ENCODE results near the gene FEN1.
A peak's percentile ranks its signal among the peaks of the same experiment; 100 is the strongest.

Gene FEN1

DNA sequence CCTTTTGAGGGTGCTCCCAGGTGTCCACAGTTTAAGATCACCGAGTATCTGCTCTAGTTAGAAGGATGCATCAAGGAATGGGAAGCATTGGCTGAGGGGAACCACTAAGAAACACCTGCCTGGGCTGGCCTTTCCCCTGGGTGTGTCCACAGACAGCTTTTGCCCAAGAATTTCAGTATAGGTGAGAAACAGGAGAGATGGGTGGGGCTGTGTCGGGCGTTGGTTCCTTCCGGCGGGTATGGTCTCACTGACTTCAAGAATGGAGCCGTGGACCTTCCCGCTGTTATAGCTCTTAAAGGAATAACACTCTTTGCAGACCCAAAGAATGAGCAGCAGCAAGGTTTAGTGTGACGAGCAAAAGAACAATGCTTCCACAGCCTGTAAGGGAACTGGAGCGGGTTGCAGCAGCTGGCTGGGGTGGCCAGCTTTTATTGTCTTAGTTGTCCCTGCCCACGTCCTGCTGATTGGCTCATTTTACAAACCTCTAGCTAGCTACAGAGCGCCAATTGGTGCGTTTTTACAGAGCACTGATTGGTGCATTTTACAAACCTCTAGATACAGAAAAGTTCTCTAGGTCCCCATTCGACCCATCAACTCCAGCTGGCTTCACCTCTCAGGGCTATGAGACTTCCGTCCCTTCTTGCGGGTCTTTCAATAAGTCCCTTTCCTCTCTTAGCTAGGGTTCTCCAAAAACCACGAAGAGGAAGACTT, 21.7 kb downstream of the FEN1 start:
- peaks cover 65% of the 10 kb centered on the region for H3K36me3 ChIP-seq
- TF ChIP-seq, protein P1, sequence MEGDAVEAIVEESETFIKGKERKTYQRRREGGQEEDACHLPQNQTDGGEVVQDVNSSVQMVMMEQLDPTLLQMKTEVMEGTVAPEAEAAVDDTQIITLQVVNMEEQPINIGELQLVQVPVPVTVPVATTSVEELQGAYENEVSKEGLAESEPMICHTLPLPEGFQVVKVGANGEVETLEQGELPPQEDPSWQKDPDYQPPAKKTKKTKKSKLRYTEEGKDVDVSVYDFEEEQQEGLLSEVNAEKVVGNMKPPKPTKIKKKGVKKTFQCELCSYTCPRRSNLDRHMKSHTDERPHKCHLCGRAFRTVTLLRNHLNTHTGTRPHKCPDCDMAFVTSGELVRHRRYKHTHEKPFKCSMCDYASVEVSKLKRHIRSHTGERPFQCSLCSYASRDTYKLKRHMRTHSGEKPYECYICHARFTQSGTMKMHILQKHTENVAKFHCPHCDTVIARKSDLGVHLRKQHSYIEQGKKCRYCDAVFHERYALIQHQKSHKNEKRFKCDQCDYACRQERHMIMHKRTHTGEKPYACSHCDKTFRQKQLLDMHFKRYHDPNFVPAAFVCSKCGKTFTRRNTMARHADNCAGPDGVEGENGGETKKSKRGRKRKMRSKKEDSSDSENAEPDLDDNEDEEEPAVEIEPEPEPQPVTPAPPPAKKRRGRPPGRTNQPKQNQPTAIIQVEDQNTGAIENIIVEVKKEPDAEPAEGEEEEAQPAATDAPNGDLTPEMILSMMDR (IDR thresholded peaks at IDR 0.05; ENCODE audit: low read depth, low read length): no peak
- H3K4me3 ChIP-seq (ENCODE audit: low read depth, low read length): peak overlapping the region; percentile 92
- H3K27ac ChIP-seq: peak overlapping the region; percentile 98
- no peaks in the 10 kb centered on the region for H3K27me3 ChIP-seq (ENCODE audit: insufficient read depth, low read depth, severe bottlenecking)
- no peak for DNase-seq
- no peaks in the 10 kb centered on the region for H3K9me3 ChIP-seq (ENCODE audit: severe bottlenecking)

DNA sequence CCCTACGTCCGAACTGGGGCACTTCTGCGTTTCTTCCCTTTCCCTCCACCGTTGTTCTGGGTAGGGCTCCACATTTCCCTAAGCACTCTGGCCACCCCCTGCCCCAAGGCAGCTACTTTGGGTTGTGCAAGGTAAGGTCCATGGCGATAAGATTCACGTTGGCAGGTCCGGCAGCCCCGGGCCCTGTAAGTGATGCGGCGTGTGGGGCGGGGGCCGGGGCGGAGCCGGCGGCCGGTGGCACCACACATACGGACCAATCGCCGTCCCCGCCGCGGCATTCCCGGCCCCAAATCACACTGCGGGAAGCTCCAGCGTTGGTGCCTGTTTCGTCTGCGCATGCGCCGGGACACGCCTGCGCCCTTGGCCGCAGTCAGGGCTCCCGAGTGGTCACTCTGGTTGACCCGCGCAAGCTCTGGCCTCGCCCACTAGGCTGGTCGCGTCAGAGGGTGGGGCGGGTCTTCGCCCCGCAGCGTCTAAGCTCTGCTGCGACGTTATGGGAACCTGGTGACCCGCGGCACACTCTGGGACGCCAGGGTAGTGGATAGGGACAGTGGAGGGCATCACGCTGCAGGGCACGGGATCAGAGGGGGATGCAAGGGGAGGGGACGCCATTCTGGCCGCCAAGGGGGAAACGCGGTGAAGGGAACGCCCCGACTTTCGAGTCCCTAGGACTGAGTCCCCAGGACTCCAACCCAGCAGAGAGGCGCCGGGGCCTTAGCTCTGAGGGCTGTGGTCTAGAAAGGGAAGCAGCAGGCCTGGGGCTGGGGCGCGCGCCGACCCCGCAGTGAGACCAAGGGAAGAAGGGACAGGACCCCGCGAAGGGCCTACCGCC, 22.5 kb downstream of the FEN1 start:
- Histone ChIP-seq H3K36me3 (peaks cover 57% of the 10 kb centered on the region), H3K9me3 (ENCODE audit: severe bottlenecking) (no peaks in the 10 kb centered on the region), H3K4me3 (ENCODE audit: low read depth, low read length) (peak overlapping the region; percentile 92), H3K27me3 (ENCODE audit: insufficient read depth, low read depth, severe bottlenecking) (no peaks in the 10 kb centered on the region), H3K27ac (peak overlapping the region; percentile 98)
- peak; percentile 98 for DNase-seq
- TF ChIP-seq, protein P1 (IDR thresholded peaks at IDR 0.05; ENCODE audit: low read depth, low read length): no peak

DNA sequence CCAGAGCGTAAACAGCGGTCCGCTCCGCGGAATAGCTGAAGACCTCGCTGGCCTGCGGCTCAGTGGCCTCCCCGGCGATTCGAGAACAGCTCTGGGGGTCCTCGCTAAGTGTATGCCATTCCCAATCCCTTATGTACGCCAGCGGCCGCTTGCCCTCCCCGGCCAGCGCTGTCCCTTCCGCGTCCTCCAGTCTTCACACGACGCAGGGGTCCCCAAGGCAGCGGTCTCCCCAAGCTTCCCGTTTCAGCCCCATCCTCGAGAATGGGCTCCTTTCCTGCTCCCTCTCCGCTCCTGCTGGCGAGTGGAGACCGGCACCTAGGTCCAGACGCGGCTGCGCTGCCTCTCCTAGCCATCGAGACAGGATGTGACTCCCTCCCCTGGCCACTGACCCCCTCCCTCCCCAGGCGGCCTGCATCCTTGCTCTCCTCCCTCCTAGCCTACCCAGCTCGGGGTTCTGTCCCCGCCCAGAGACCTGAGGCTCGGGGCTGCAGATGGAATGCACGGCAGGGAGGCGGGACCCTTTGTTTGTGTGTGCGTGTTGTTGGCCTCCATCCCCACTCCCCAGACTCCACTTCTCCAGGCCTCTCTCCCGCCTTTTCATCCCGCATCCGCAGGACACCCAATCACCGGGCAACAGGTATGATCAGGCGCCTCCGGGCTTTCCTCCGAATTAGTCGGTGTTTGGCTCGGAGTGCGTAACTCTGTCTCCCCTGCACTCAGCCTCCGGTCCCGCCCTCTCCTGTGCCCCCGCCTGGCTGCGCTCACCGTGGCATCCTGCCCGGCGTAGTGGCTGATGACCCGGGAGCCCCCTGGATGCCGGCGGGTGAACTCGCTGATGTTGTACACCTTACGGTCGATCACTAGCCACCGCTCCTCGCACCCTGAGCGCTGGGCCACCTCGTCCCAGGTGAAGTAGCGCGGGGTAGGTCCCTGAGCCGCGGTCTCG, 23.4 kb downstream of the FEN1 start:
- peaks cover 48% of the 10 kb centered on the region for H3K36me3 ChIP-seq
- TF ChIP-seq, protein P1 (IDR thresholded peaks at IDR 0.05; ENCODE audit: low read depth, low read length): no peak
- H3K27ac ChIP-seq: peak overlapping the region; percentile 98
- no peaks in the 10 kb centered on the region for H3K9me3 ChIP-seq (ENCODE audit: severe bottlenecking)
- H3K27me3 ChIP-seq (ENCODE audit: insufficient read depth, low read depth, severe bottlenecking): no peaks in the 10 kb centered on the region
- H3K4me3 ChIP-seq (ENCODE audit: low read depth, low read length): peak overlapping the region; percentile 92
- peak; percentile 71 for DNase-seq

DNA sequence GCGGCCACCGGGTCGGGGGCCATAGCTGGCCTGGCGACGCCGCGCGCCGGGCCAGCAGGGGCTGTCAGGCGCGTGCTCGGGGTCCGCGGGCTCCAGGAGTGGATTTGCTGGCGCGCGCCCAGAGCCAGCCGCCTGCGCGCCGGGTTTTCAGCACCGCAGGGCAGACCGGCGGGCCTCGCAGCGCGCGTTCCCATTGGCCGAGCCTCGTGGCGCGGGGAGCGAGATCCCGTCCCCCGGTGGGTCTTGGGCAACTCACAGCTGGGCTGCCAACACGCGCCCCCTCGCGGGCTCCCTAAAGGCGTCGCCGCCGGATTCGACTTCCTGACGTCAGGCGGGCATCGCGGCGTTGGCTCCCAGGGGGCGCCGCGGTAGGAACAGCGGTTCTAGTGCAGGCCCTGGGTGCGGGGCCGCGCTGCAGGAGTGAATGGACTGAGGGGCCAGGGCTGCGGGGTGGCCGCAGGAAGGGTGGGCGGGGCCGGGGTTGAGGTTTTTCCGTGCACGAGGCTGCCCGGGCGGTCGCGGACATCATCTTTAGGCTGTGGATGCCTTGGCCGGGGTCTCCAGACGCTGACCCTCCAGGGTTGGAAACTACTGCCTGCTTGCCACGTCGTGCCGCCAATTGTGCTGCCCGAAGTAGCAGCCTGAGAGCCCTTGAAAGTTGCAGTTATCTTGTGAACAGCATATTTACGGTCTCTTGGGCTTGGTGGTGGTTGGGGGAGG, 24.2 kb downstream of the FEN1 start, which contains the start of gene FADS1:
Gene FADS1 (minus strand): TSS at position 268 of the 720 bp plus-strand sequence. CDS start 74 bp downstream, at position 194.
- Histone ChIP-seq H3K27ac (peak within 1 kb of the TSS; percentile 98), H3K36me3 (peaks cover 40% of the 10 kb centered on the region), H3K4me3 (ENCODE audit: low read depth, low read length) (peak within 1 kb of the TSS; percentile 92), H3K27me3 (ENCODE audit: insufficient read depth, low read depth, severe bottlenecking) (no peaks in the 10 kb centered on the region), H3K9me3 (ENCODE audit: severe bottlenecking) (no peaks in the 10 kb centered on the region)
- TF ChIP-seq, protein P1 (IDR thresholded peaks at IDR 0.05; ENCODE audit: low read depth, low read length): peak; percentile 75
- peak; percentile 98 for DNase-seq

Data from WERI-Rb-1 (cell line).